ENCODE measurements around the gene NMUR1.
"Not testable (repeated sequence)": the region's sequence is repeated elsewhere in the genome, so short reads cannot be mapped to it uniquely, and the experiment has no call there.

Gene NMUR1, protein sequence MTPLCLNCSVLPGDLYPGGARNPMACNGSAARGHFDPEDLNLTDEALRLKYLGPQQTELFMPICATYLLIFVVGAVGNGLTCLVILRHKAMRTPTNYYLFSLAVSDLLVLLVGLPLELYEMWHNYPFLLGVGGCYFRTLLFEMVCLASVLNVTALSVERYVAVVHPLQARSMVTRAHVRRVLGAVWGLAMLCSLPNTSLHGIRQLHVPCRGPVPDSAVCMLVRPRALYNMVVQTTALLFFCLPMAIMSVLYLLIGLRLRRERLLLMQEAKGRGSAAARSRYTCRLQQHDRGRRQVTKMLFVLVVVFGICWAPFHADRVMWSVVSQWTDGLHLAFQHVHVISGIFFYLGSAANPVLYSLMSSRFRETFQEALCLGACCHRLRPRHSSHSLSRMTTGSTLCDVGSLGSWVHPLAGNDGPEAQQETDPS

DNA sequence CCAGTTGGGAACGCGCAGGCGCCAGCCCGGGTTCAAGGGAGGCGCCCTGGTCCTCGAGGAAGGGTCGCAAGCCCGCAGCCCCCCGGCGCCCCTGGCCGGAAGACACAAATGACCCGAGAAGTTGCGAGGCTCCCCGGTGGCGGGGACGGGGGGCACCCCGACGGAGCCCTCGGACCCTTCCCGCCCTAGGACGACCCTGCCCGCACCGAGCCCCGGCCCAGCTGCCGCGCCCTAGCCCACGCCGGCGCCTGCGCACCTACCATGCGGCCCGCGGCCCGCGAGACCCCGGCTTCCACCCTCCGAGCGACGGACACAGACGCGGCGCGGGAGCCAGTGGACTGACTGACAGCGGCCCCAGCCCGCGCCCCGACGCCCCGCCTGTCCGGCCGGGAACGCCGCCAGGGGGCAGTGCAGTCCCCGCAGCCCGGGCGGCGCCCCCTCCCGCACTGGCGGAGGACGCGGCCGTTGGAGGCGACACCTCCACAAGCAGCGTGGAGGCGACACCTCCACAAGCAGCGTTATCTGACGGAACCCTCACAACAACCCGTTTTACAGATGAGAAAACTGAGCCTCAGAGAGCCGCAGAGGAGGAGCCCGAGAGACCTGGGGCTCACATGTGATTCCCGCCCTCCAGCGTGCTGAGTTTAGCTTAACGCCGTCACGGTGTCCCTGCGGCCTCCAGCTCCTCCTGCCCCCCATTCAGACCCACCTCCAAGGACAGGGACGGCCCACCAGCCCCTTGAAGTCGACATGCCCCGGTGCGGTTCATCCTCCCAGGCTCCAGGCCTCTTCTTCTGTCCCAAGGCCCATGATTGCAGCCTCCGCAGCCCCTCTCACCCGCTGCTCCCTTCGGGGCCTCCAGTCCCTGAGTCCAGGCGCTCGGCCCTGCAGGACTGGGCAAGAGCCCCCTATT, at the start of gene NMUR1:
Gene NMUR1, minus strand, starts transcription at position 347 of the 913 bp plus-strand sequence. Its CDS starts 84 bp downstream, at position 263.
- Histone ChIP-seq H3K27me3 (ENCODE audit: low read depth) (no peaks in the 10 kb centered on the region), H3K4me1 (peaks cover 7% of the 10 kb centered on the region), H3K9me3 (no peaks in the 10 kb centered on the region), H3K36me3 (replicated peaks) (no peaks in the 10 kb centered on the region), H3K4me3 (peak within 1 kb of the TSS; percentile 36)
- in situ Hi-C loops (cut with MboI; ENCODE audit: low sequenced_read_pairs), result no loop called here
- peak; percentile 45 to 79 for DNase-seq (ENCODE audit: low spot score in 2 of 2)

DNA sequence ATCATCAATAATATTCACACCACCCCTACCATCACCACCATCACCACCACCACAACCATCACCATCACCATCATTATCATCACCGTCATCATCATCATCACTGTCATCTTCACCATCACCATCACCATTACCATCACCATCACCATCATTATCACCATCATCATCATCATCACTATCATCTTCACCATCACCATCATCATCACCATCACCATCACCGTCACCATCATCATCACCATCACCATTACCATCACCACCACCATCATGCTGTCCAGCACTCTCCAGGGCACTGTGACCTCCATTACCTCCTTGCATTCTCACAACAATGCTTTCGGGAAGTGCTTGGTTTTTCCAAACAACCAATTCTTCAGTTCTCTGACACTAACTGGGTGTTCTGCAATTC, 49.3 kb upstream of the NMUR1 start:
- DNase-seq (ENCODE audit: low spot score in 2 of 2), result no peak

DNA sequence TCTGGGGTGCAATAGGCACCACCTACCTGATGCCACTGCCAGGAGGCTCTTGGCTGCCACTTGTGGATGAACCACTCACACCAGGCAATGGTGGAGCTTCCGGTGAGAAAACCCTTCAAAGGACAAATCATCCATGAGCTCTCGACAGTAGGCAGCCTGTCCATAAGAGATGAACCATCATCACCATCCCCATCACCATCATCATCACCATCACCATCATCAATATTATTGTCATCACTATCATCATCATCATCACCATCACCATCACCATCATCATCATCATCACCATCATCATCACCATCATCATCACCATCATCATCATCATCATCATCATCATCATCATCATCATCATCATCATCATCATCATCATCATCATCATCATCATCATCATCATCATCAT, 48.4 kb upstream of the NMUR1 start:
- DNase-seq (ENCODE audit: low spot score in 2 of 2); H3K4me3 ChIP-seq; H3K9me3 ChIP-seq; in situ Hi-C loops (cut with MboI; ENCODE audit: low sequenced_read_pairs); H3K27me3 ChIP-seq (ENCODE audit: low read depth); H3K36me3 ChIP-seq (replicated peaks): not testable (repeated sequence)
- H3K4me1 ChIP-seq, result peaks cover 19% of the 10 kb centered on the region

More for the DNA sequence above, 49.3 kb upstream of the NMUR1 start:
- no peaks in the 10 kb centered on the region for H3K36me3 ChIP-seq (replicated peaks)
- no peaks in the 10 kb centered on the region for H3K9me3 ChIP-seq
- no peaks in the 10 kb centered on the region for H3K27me3 ChIP-seq (ENCODE audit: low read depth)
- in situ Hi-C loops (cut with MboI; ENCODE audit: low sequenced_read_pairs), result no loop called here
- peaks cover 17% of the 10 kb centered on the region for H3K4me1 ChIP-seq
- H3K4me3 ChIP-seq, result no peak overlapping the region

DNA sequence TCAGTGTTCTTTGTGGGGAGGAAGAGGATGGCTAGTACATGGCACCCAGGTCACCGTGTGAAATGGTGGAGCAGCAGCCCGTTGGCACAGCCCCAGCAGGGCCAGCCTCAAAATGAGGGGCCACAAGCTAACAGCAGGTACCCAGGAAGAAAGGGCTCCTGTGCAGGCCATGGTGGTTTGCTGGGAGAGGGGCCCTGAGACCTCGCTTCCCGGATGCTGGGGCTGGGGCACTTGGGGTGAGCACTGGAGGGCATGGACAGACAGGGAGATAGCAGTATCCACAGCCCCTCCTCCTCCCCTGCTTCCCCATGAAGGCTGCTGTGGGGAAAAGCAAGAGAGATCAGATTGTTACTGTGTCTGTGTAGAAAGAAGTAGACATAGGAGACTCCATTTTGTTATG, 46.2 kb upstream of the NMUR1 start:
- Histone ChIP-seq H3K27me3 (ENCODE audit: low read depth) (no peaks in the 10 kb centered on the region), H3K4me1 (peaks cover 36% of the 10 kb centered on the region), H3K9me3 (no peaks in the 10 kb centered on the region), H3K36me3 (replicated peaks) (no peaks in the 10 kb centered on the region), H3K4me3 (no peak overlapping the region)
- DNase-seq (ENCODE audit: low spot score in 2 of 2), result no peak
- in situ Hi-C loops (cut with MboI; ENCODE audit: low sequenced_read_pairs), result no loop called here

DNA sequence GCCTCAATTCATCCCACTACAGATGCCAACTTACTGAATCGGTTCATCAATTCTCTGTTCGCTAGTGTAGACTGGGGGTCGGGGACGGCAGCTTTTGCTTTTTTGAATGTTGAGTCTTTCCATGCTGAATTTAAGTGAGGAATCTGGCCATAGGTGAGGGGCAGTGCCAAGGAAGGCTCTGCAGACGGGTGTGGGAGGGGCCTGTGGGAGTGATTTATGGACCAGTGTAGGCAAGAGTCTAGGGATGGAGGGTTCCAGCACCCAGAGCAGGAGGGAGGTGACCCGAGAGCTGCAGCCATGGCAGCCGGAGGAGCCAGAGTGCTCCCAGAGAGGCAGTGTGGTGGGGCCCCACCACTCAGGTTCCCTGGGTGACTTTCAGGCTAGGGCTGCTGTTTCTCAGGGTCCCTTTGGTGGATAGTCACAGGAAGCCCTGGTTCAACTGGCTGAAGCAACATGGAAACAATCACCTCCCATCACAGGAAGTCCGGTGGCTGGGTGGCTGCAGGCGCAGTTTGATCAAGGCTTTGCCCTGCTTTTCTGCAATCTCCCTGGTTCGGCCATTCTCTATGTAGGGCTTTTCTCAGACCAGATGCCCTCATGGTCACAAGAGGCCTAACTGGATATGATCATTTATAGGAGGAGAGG, 45.5 kb upstream of the NMUR1 start:
- Histone ChIP-seq H3K4me1 (peaks cover 43% of the 10 kb centered on the region), H3K9me3 (no peaks in the 10 kb centered on the region), H3K27me3 (ENCODE audit: low read depth) (no peaks in the 10 kb centered on the region), H3K36me3 (replicated peaks) (no peaks in the 10 kb centered on the region), H3K4me3 (no peak overlapping the region)
- in situ Hi-C loops (cut with MboI; ENCODE audit: low sequenced_read_pairs), result no loop called here
- peak in 1 of 2 experiments; percentile 41 for DNase-seq (ENCODE audit: low spot score in 2 of 2)

DNA sequence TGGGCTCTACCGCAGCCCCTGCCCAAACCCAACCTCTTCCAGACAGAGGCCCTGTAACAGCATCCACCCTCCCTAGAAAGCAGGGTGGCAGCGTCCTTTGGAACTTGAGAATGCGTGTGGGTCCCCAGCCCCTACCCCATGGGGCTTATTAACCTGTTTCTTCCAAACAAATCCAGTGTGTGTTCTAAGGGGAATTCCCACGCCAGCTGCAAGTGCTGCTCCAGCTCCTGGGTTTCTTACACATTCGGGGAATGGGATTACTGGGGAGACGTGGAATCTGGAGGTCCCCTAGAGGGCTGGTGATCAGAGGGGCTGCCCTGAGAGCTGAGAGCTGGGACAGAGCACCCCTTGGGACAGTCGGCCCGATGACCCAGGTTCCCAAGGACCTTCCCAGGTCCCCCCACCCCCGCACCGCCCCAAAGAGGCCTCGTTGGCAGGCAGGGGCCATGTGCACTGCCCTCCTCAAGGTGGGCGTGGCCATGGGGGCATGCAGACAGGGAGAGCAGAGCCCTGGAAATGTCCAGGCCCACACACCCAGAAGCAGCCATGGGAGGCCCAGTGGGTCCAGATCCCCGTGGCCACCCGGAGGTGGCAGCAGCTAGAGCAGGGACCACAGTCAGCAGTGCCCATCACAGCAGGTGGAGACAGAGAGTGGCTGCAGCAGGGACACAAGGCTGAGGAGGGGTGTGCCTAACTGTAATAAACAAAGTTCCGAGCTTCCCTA, 43.6 kb upstream of the NMUR1 start:
- Histone ChIP-seq H3K9me3 (no peaks in the 10 kb centered on the region), H3K4me1 (peaks cover 47% of the 10 kb centered on the region), H3K27me3 (ENCODE audit: low read depth) (no peaks in the 10 kb centered on the region), H3K4me3 (no peak overlapping the region), H3K36me3 (replicated peaks) (no peaks in the 10 kb centered on the region)
- peak in 1 of 2 experiments; percentile 38 for DNase-seq (ENCODE audit: low spot score in 2 of 2)
- in situ Hi-C loops (cut with MboI; ENCODE audit: low sequenced_read_pairs), result no loop called here

DNA sequence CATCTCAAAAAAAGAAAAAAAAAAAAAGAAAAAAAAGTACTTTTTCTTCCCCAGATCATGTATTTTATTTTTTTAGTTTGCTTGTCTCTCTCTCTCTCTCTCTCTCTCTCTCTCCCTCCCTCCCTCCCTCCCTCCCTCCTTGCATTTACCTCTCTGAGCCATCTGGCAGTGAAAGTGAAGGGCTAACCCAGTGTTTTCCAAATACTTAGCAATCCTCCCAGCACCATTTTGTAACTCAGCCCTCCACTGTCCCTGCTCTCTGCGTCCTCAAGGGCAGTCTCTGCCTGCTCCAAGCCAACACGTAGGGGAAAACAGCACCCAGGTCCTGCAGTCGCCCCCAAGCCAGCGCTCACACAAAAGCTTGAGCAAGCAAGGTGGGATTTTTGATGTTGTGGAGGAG, 42.9 kb upstream of the NMUR1 start:
- Histone ChIP-seq H3K9me3 (no peaks in the 10 kb centered on the region), H3K27me3 (ENCODE audit: low read depth) (no peaks in the 10 kb centered on the region), H3K4me1 (peaks cover 47% of the 10 kb centered on the region), H3K36me3 (replicated peaks) (no peaks in the 10 kb centered on the region), H3K4me3 (no peak overlapping the region)
- no peak for DNase-seq (ENCODE audit: low spot score in 2 of 2)
- in situ Hi-C loops (cut with MboI; ENCODE audit: low sequenced_read_pairs), result no loop called here

DNA sequence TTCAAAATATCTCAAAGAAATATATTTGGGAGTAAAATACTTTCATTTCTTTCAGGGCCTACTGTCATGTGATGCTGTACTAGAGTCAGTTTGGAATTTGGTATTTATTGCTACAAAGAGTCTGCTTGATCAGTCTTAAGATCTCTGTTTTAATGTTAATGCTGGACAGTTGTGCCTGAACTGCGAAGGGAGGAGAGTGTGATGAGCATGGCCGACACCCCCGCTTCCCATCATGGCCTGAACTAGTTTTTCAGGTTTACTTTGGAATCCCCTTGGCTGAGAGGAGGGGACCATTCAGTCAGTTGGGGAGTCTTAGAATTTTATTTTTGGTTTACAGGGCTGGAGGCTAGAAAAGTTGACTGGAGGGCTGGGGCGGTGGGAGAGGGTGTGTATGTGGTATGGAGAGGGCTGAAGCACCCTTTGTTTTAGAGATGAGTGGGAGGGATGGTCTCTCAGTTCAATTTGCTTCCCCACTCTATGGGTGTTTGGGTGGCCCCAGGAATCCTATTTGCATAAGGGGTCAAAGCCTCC, 41.5 kb upstream of the NMUR1 start:
- Histone ChIP-seq H3K27me3 (ENCODE audit: low read depth) (no peaks in the 10 kb centered on the region), H3K4me3 (no peak overlapping the region), H3K36me3 (replicated peaks) (no peaks in the 10 kb centered on the region), H3K4me1 (peaks cover 41% of the 10 kb centered on the region), H3K9me3 (no peaks in the 10 kb centered on the region)
- peak; percentile 61 to 65 for DNase-seq (ENCODE audit: low spot score in 2 of 2)
- in situ Hi-C loops (cut with MboI; ENCODE audit: low sequenced_read_pairs), result no loop called here

DNA sequence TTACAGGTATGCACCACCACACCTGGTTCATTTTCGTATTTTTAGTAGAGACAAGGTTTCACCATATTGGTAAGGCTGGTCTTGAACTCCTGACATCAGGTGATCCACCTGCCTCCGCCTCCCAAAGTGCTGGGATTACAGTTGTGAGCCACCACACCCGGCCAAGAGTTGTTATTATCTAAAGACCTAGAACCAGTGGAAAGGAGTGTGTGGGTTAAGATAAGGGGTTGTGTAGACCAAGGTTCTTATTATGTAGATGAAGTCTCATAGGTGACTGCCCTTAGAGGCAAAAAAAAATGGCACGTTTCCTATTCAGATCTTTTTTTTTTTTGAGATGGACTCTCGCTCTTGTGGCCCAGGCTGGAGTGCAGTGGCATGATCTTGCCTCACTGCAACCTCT, 40.7 kb upstream of the NMUR1 start:
- H3K36me3 ChIP-seq (replicated peaks); H3K27me3 ChIP-seq (ENCODE audit: low read depth); in situ Hi-C loops (cut with MboI; ENCODE audit: low sequenced_read_pairs); DNase-seq (ENCODE audit: low spot score in 2 of 2); H3K4me3 ChIP-seq; H3K9me3 ChIP-seq: not testable (repeated sequence)
- peaks cover 33% of the 10 kb centered on the region for H3K4me1 ChIP-seq

DNA sequence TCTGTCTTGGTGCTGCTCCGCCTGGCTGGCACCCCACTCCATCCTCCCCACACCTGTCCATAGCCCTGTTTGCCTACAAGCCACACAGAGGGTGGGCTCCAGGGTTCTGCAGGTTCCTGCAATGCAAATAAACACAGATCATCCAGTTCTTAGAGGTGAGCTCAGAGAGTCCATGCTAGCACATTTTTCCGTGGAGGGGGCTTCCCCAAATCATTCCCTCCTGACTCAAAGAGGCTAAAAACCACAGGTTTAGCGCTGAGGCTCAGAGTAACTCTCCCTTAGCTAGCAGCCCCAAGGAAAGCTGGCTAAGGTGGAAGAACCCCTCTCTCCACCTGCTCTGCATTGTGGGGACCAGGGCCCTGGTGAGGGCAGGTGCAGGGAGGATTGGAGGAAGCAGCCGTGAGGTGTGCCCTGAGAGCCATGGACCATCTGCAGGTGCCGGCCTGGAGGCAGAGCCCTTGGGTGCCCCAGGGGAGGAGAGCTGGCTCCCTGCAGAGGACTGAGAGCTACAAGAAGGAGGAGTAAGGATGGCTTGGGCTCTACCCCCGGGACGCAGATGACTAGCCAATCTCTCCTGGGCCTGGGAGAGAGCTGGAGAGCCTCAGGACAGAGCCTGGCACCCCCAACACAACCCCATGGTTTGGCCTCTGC, 38.7 kb upstream of the NMUR1 start:
- in situ Hi-C loops (cut with MboI; ENCODE audit: low sequenced_read_pairs), result loop anchor here (5.0 kb wide), 1 partner anchor 33 kb away; no protein-coding TSS in a partner anchor
- no peak for DNase-seq (ENCODE audit: low spot score in 2 of 2)
- Histone ChIP-seq H3K4me1 (peaks cover 30% of the 10 kb centered on the region), H3K27me3 (ENCODE audit: low read depth) (no peaks in the 10 kb centered on the region), H3K4me3 (no peak overlapping the region), H3K9me3 (no peaks in the 10 kb centered on the region; the same call in none of the 2 replicates), H3K36me3 (replicated peaks) (no peaks in the 10 kb centered on the region)

DNA sequence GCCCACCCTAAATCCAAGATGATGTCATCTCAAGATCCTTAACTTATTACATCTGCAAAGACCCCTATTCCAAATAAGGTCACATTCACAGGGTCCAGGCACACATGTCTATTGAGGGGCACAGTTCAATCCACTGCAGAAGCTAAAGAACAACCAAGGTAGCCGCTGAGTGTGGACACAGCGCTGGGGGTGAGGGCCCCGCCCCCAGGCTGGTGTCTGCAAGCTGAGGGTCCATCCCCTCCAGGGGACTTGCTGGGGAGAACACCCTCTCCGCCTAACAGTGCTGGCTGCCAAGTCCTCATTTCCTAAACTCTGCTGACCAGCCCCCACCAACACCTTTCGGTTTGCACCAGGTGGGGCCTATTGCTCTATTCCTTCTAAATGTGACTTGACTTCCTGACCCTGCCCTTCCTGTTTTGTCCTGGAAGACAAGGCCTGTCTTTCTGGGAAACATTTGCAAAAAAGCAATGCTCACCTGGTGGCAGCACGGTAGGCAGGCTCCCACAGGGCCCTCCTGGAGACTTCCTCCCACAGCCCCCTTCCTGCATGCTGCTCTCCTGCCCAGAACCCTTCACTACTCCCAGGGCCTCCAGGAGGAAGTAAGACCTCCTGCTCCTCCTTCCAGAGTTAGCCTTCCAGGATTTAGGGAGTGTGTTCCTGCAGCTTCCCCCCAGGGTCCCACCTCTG, 38.0 kb upstream of the NMUR1 start:
- peaks cover 26% of the 10 kb centered on the region for H3K4me1 ChIP-seq
- H3K27me3 ChIP-seq (ENCODE audit: low read depth), result no peaks in the 10 kb centered on the region
- in situ Hi-C loops (cut with MboI; ENCODE audit: low sequenced_read_pairs), result loop anchor here (5.0 kb wide), 1 partner anchor 34 kb away; no protein-coding TSS in a partner anchor
- no peak overlapping the region for H3K4me3 ChIP-seq
- H3K9me3 ChIP-seq, result no peaks in the 10 kb centered on the region; the same call in none of the 2 replicates
- no peak for DNase-seq (ENCODE audit: low spot score in 2 of 2)
- H3K36me3 ChIP-seq (replicated peaks), result no peaks in the 10 kb centered on the region

DNA sequence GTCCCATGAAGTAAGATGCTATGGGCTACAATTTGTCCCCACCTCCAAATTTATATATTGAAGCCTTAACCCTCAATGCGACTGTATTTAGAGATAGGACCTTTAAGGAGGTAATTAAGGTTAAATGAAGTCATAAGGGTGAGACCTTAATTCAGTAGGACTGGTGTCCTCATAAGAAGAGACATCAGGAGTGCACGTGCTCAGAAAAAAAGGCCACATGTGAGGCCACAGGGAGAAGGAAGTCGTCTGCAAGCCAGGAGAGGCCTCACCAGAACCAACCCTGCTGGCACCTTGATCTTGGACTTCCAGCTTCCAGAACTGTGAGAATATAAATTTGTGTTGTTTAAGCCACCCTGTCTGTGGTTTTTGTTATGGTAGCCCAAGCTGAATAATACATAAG, 36.9 kb upstream of the NMUR1 start:
- in situ Hi-C loops (cut with MboI; ENCODE audit: low sequenced_read_pairs), result loop anchor here (5.0 kb wide), 1 partner anchor 35 kb away; no protein-coding TSS in a partner anchor
- no peak for DNase-seq (ENCODE audit: low spot score in 2 of 2)
- no peak overlapping the region for H3K4me3 ChIP-seq
- no peaks in the 10 kb centered on the region; the same call in none of the 2 replicates for H3K9me3 ChIP-seq
- peaks cover 21% of the 10 kb centered on the region for H3K4me1 ChIP-seq
- H3K36me3 ChIP-seq (replicated peaks), result no peaks in the 10 kb centered on the region
- no peaks in the 10 kb centered on the region for H3K27me3 ChIP-seq (ENCODE audit: low read depth)
